SK-N-MC (cell line): ENCODE measurements around the gene KITLG.
"Not testable (repeated sequence)": the region's sequence is repeated elsewhere in the genome, so short reads cannot be mapped to it uniquely, and the experiment has no call there.

ENCODE experiments used
- DNase-seq: peaks from one replicate; pipeline ENCODE4 v3.0.0-alpha.2; 2011; ENCODE audit warnings: low read depth, low spot score
- H3K27ac ChIP-seq: fragments of 200-600 bp; sonication (generic); 2 replicates; pipeline ENCODE4 v1.5.1; 2016; ENCODE audit warnings: mixed run types
- H3K36me3 ChIP-seq: fragments of 200-600 bp; sonication (generic); 2 replicates; pipeline ENCODE4 v1.6.1; 2017; ENCODE audit warnings: antibody characterized with exemption, low read length, mixed read lengths; ENCODE audit not compliant: insufficient read depth
- H3K4me3 ChIP-seq: fragments of 200-600 bp; sonication (generic); 2 replicates; pipeline ENCODE4 v1.5.1; 2016
- H3K9ac ChIP-seq: fragments of 200-600 bp; sonication (generic); 2 replicates; pipeline ENCODE4 v1.8.0; 2017; ENCODE audit warnings: mixed run types, mixed read lengths; ENCODE audit not compliant: insufficient read length
- H3K9me3 ChIP-seq: fragments of 200-600 bp; sonication (generic); 2 replicates; pipeline ENCODE4 v1.6.1; 2017; ENCODE audit warnings: low read depth, mild to moderate bottlenecking, antibody characterized with exemption, low read length, moderate library complexity, mixed read lengths
- EZH2 ChIP-seq: fragments of 200-600 bp; sonication (generic); IDR thresholded peaks from one replicate; pipeline ENCODE4 v1.6.1; 2017; ENCODE audit warnings: antibody characterized with exemption
- FOXP2 ChIP-seq: optimal IDR thresholded peaks from 2 replicates; pipeline ENCODE3; 2011; ENCODE audit warnings: mild to moderate bottlenecking, moderate library complexity; ENCODE audit not compliant: insufficient read depth; ENCODE audit errors: extremely low read length, control extremely low read depth
- POLR2AphosphoS5 ChIP-seq: IDR thresholded peaks from 2 replicates; pipeline ENCODE4 v1.6.1; 2012; ENCODE audit warnings: mild to moderate bottlenecking, low read depth, low read length, borderline replicate concordance

Gene KITLG

DNA sequence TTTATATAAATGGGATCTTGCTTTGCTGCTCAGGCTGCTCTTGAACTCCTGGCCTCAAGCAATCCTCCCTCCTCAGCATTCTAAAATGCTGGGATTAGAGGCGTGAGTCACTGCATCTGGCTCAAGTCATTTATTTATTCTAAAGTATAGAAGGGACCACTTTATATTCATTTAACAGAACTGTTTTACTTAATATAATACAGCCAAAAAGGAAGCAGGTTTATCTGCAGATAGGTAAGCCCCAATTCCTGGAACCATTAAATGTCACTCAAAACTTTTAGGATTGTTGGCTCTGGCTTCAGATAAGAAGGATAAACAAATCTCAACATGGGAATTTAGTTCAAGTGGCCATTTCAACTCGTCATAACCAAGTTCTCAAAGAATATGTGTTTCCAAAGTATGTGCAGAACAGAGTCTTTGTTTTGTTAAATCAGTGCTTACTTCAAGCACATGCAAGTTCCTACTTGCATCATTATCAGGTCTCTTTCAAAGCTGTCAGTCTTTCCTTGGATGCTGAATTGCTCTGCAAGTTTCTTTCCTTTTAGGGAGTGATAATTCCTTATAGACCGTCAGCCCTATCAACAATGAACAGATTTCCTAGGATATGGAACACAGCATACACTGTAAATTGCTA is 60.4 kb downstream of the KITLG start:
- Histone ChIP-seq H3K36me3 (no peaks in the 10 kb centered on the region), H3K27ac (no peak overlapping the region)

GRCh38 chr12:88518863-88519403 is 61.3 kb downstream of the KITLG start:
- TF ChIP-seq EZH2 (no peak), POLR2AphosphoS5 (no peak)
- Histone ChIP-seq H3K36me3 (no peaks in the 10 kb centered on the region), H3K9ac (no peak overlapping the region), H3K27ac (no peak overlapping the region), H3K9me3 (no peaks in the 10 kb centered on the region), H3K4me3 (no peak overlapping the region)
- no peak for DNase-seq

More for the DNA sequence above, 60.4 kb downstream of the KITLG start:
- Histone ChIP-seq H3K4me3 (no peak overlapping the region), H3K9ac (no peak overlapping the region), H3K9me3 (no peaks in the 10 kb centered on the region)
- no peak for DNase-seq
- TF ChIP-seq POLR2AphosphoS5 (no peak), EZH2 (no peak), FOXP2 (no peak)

- no peak overlapping the region for H3K27ac ChIP-seq
- TF ChIP-seq FOXP2, result no peak
- no peak for TF ChIP-seq POLR2AphosphoS5
- DNase-seq, result no peak
- H3K36me3 ChIP-seq, result no peaks in the 10 kb centered on the region
- no peak overlapping the region for H3K4me3 ChIP-seq
- no peaks in the 10 kb centered on the region for H3K9me3 ChIP-seq
- H3K9ac ChIP-seq, result no peak overlapping the region
These were observed 63.5 kb downstream of the KITLG start for GRCh38 chr12:88516811-88517210.

DNA sequence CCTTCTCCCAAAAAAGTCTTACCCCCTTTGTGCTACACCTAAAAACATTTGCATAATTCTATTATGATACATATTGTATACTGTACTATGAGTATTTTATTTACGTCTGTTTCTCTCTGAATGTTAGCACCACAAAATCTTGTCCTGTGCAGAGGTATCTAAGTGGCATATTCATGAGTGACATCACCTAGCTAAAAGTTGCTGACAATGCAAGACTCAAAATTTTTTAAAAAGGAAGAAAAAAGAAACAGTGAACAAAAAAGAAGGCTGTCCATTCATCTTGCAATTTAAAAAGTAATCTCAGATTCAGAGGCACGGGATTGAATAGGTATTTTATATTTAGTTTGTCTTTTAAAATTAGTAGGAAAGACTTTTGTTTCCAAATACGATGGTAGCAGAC is 69.4 kb downstream of the KITLG start:
- Histone ChIP-seq H3K9ac (no peak overlapping the region), H3K27ac (no peak overlapping the region), H3K9me3 (no peaks in the 10 kb centered on the region), H3K36me3 (no peaks in the 10 kb centered on the region), H3K4me3 (no peak overlapping the region)
- DNase-seq, result no peak
- TF ChIP-seq EZH2 (no peak), FOXP2 (no peak), POLR2AphosphoS5 (no peak)

- no peaks in the 10 kb centered on the region for H3K36me3 ChIP-seq
- no peak overlapping the region for H3K4me3 ChIP-seq
- H3K9me3 ChIP-seq, result no peaks in the 10 kb centered on the region
- DNase-seq, result no peak
- no peak overlapping the region for H3K9ac ChIP-seq
- H3K27ac ChIP-seq, result no peak overlapping the region
- no peak for TF ChIP-seq POLR2AphosphoS5
- no peak for TF ChIP-seq FOXP2
- no peak for TF ChIP-seq EZH2
These were observed 70.4 kb downstream of the KITLG start for GRCh38 chr12:88509851-88510250.

GRCh38 chr12:88509347-88509746 is 70.9 kb downstream of the KITLG start:
- TF ChIP-seq POLR2AphosphoS5 (no peak), FOXP2 (no peak), EZH2 (no peak)
- no peak for DNase-seq
- H3K27ac ChIP-seq, result no peak overlapping the region
- H3K36me3 ChIP-seq, result no peaks in the 10 kb centered on the region
- no peaks in the 10 kb centered on the region for H3K9me3 ChIP-seq
- H3K9ac ChIP-seq, result no peak overlapping the region
- H3K4me3 ChIP-seq, result no peak overlapping the region

DNA sequence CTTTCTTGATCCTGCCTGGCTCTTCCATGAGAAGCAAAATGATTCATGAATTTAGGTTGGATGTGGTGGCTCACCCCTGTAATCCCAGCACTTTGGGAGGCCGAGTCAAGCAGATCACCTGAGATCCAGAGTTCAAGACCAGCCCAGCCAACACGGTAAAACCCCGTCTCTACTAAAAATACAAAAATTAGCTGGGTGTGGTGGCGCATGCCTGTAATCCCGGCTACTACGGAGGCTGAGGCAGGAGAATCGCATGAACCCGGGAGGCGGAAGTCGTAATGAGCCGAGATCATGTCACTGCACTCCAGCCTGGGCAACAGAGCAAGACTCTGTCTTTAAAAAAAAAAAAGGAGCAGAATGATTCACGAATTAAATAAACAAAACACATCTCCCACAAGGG is 72.4 kb downstream of the KITLG start:
- not testable (repeated sequence) for H3K36me3 ChIP-seq

GRCh38 chr12:88507270-88507669 is 73.0 kb downstream of the KITLG start:
- TF ChIP-seq POLR2AphosphoS5, result no peak
- no peak for TF ChIP-seq FOXP2
- TF ChIP-seq EZH2, result no peak
- no peak for DNase-seq
- Histone ChIP-seq H3K36me3 (no peaks in the 10 kb centered on the region), H3K9ac (no peak overlapping the region), H3K27ac (no peak overlapping the region), H3K4me3 (no peak overlapping the region), H3K9me3 (no peaks in the 10 kb centered on the region)

More for the DNA sequence above, 72.4 kb downstream of the KITLG start:
- H3K9me3 ChIP-seq, H3K27ac ChIP-seq, H3K9ac ChIP-seq, DNase-seq, H3K4me3 ChIP-seq: not testable (repeated sequence)

- H3K9me3 ChIP-seq, result no peaks in the 10 kb centered on the region
- H3K4me3 ChIP-seq, result no peak overlapping the region
- H3K36me3 ChIP-seq, result no peaks in the 10 kb centered on the region
- no peak overlapping the region for H3K27ac ChIP-seq
- TF ChIP-seq FOXP2 (no peak), POLR2AphosphoS5 (no peak), EZH2 (no peak)
- H3K9ac ChIP-seq, result no peak overlapping the region
- no peak for DNase-seq
These were observed 74.6 kb downstream of the KITLG start for GRCh38 chr12:88505696-88506095.
